ENCODE measurements around the gene SLCO3A1. TPM values are rescaled to one million over a fixed set of nuclear protein-coding genes. Genes with fewer than 3 reads are reported as not detected.

SLCO3A1 gene
- total and polyA plus RNA-seq, 2 of the 8 experiments (the other 6 are each of a cell fraction or from before 2014, with no cell fraction given): 15.1 to 20.4 TPM

DNA sequence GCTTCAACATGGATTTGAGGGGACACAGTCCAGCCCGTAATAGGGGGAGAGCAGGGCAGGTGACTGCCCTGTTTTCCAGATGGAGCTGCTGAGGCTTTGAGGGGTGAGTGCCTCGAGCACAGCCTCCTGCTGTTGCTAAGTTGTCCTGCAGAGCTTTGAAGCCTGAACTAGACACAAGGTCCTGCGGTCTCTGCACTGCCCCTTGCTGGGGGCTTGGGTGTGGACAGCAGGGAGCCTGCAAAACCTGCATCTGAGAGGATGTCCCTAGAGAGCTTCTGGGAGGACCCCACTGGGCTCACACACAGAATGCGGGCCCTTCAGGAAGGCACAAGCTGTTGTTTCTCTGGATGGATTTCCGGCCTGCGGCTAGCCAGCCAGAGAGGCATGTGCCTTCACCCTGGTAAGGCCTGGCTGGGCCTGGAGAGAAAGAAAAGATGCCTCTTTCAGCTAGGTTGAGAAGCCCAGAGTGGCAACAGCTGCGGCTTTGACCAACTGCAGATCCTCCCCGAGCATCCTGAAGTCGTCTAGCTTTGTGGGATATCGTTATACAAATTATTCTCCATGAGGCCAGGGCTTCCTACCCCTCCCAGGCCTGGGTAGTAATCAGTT, 226.2 kb downstream of the SLCO3A1 start (continued):
- TF ChIP-seq SIN3A (conservative IDR thresholded peaks at IDR 0.05 in 1 of 2, IDR thresholded peaks at IDR 0.05 in 1 of 2; ENCODE audit: low read depth in 1 of 2, low read length in 2 of 2): no peak
- TF ChIP-seq ZNF274 (IDR thresholded peaks at IDR 0.05; ENCODE audit: borderline replicate concordance, extremely low read depth, low read length): no peak
- TF ChIP-seq CHD2 (IDR thresholded peaks at IDR 0.05; ENCODE audit: low read length): no peak
- TF ChIP-seq CBX5 (IDR thresholded peaks at IDR 0.05; ENCODE audit: low read depth, low read length): no peak
- no peak for TF ChIP-seq SP4 (IDR thresholded peaks at IDR 0.05; ENCODE audit: low read length)
- TF ChIP-seq TAF7 (optimal IDR thresholded peaks at IDR 0.05; ENCODE audit: borderline replicate concordance, low read depth, low read length): no peak
- no peak for TF ChIP-seq JUN (IDR thresholded peaks at IDR 0.05; ENCODE audit: low read depth, low read length)
- TF ChIP-seq POLR2AphosphoS5 (IDR thresholded peaks at IDR 0.05; ENCODE audit: low read depth, low read length): no peak
